Measurements from ENCODE around the gene DOK3. TPM values are rescaled to one million over a fixed set of nuclear protein-coding genes. Genes with fewer than 3 reads are reported as not detected.
A peak's percentile ranks its signal among the peaks of the same experiment; 100 is the strongest.

Gene DOK3
- total and polyA plus RNA-seq, 2 of the 13 experiments (the other 11 are each of a cell fraction or from before 2014, with no cell fraction given), result 1.4 to 1.5 TPM

- peak; percentile 80 for TF ChIP-seq RBM39 (IDR thresholded peaks at IDR 0.05; ENCODE audit: low read depth, low read length, poor library complexity, severe bottlenecking)
- 0 out of 2 replicates have a peak, but pooled peaks have one; percentile 1 for TF ChIP-seq ARNTL (CRISPR knock-in tag; IDR thresholded peaks at IDR 0.05)
- TF ChIP-seq, protein P1, sequence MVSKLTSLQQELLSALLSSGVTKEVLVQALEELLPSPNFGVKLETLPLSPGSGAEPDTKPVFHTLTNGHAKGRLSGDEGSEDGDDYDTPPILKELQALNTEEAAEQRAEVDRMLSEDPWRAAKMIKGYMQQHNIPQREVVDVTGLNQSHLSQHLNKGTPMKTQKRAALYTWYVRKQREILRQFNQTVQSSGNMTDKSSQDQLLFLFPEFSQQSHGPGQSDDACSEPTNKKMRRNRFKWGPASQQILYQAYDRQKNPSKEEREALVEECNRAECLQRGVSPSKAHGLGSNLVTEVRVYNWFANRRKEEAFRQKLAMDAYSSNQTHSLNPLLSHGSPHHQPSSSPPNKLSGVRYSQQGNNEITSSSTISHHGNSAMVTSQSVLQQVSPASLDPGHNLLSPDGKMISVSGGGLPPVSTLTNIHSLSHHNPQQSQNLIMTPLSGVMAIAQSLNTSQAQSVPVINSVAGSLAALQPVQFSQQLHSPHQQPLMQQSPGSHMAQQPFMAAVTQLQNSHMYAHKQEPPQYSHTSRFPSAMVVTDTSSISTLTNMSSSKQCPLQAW (CRISPR knock-in tag; IDR thresholded peaks at IDR 0.05), result peak; percentile 19; the same call in 1 of the 2 replicates
- peak; percentile 38 for TF ChIP-seq ZFX (CRISPR knock-in tag; IDR thresholded peaks at IDR 0.05; ENCODE audit: low read depth)
- TF ChIP-seq, protein P2, sequence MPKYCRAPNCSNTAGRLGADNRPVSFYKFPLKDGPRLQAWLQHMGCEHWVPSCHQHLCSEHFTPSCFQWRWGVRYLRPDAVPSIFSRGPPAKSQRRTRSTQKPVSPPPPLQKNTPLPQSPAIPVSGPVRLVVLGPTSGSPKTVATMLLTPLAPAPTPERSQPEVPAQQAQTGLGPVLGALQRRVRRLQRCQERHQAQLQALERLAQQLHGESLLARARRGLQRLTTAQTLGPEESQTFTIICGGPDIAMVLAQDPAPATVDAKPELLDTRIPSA (CRISPR knock-in tag; IDR thresholded peaks at IDR 0.05; ENCODE audit: borderline replicate concordance), result 0 out of 2 replicates have a peak, but pooled peaks have one; percentile 14
- no peak for TF ChIP-seq NFE2L1 (CRISPR knock-in tag; IDR thresholded peaks at IDR 0.05; ENCODE audit: borderline replicate concordance)
- TF ChIP-seq RBM22 (optimal IDR thresholded peaks at IDR 0.05; ENCODE audit: low read length), result no peak
- TF ChIP-seq HNF1A (IDR thresholded peaks at IDR 0.05; ENCODE audit: low read depth), result no peak
- TF ChIP-seq HNF1A (CRISPR knock-in tag; IDR thresholded peaks at IDR 0.05; ENCODE audit: borderline replicate concordance), result 0 out of 2 replicates have a peak, but pooled peaks have one; percentile 1
- TF ChIP-seq YY1 (IDR thresholded peaks at IDR 0.05; ENCODE audit: insufficient read depth, insufficient replicate concordance, low read depth, low read length), result peak; percentile 15
- peak; percentile 90; the same call in 1 of the 2 replicates for TF ChIP-seq ZNF790 (CRISPR knock-in tag; IDR thresholded peaks at IDR 0.05; ENCODE audit: borderline replicate concordance)
- peak; percentile 93 for TF ChIP-seq KDM2A (CRISPR knock-in tag; IDR thresholded peaks at IDR 0.05; ENCODE audit: borderline replicate concordance, low read depth)
- 0 out of 2 replicates have a peak, but pooled peaks have one; percentile 30 for TF ChIP-seq KAT8 (CRISPR knock-in tag; IDR thresholded peaks at IDR 0.05)
- TF ChIP-seq PCBP2 (optimal IDR thresholded peaks at IDR 0.05; ENCODE audit: low read depth, low read length, poor library complexity, severe bottlenecking), result no peak
- TF ChIP-seq ZNF430 (CRISPR knock-in tag; IDR thresholded peaks at IDR 0.05), result peak; percentile 52; the same call in 1 of the 2 replicates
- TF ChIP-seq EEA1 (CRISPR knock-in tag; IDR thresholded peaks at IDR 0.05; ENCODE audit: borderline replicate concordance), result peak; percentile 72; the same call in 1 of the 2 replicates
- peak; percentile 25 for TF ChIP-seq ZNF776 (CRISPR knock-in tag; IDR thresholded peaks at IDR 0.05)
- TF ChIP-seq ZNF772 (CRISPR knock-in tag; IDR thresholded peaks at IDR 0.05), result 0 out of 2 replicates have a peak, but pooled peaks have one; percentile 19
- TF ChIP-seq, protein P3, sequence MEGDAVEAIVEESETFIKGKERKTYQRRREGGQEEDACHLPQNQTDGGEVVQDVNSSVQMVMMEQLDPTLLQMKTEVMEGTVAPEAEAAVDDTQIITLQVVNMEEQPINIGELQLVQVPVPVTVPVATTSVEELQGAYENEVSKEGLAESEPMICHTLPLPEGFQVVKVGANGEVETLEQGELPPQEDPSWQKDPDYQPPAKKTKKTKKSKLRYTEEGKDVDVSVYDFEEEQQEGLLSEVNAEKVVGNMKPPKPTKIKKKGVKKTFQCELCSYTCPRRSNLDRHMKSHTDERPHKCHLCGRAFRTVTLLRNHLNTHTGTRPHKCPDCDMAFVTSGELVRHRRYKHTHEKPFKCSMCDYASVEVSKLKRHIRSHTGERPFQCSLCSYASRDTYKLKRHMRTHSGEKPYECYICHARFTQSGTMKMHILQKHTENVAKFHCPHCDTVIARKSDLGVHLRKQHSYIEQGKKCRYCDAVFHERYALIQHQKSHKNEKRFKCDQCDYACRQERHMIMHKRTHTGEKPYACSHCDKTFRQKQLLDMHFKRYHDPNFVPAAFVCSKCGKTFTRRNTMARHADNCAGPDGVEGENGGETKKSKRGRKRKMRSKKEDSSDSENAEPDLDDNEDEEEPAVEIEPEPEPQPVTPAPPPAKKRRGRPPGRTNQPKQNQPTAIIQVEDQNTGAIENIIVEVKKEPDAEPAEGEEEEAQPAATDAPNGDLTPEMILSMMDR (CRISPR knock-in tag; IDR thresholded peaks at IDR 0.05), result peak; percentile 92
These were observed 53.7 kb downstream of the DOK3 start (continued) for GRCh38 chr5:177455661-177456590.
